Progenitor cell of endocrine pancreas (in vitro differentiated cells): ENCODE measurements around the gene MOSMO. TPM values are rescaled to one million over a fixed set of nuclear protein-coding genes. Genes with fewer than 3 reads are reported as not detected.

Experiments
- DNase-seq: peaks from one replicate; pipeline ENCODE4 v3.0.0; 2021; ENCODE audit warnings: low spot score; ENCODE audit not compliant: unreplicated experiment
- H3K27ac Mint-ChIP-seq: 2 replicates; pipeline ENCODE4 v1.8.0; 2021; ENCODE audit warnings: mild to moderate bottlenecking, moderate library complexity, mixed read lengths
- H3K27me3 Mint-ChIP-seq: 2 replicates; pipeline ENCODE4 v1.8.0; 2021; ENCODE audit warnings: mixed read lengths
- H3K36me3 Mint-ChIP-seq: 2 replicates; pipeline ENCODE4 v1.8.0; 2022; ENCODE audit warnings: mixed read lengths; ENCODE audit not compliant: insufficient read depth
- H3K4me1 Mint-ChIP-seq: 2 replicates; pipeline ENCODE4 v1.8.0; 2021; ENCODE audit warnings: low read depth, mixed read lengths
- H3K4me3 Mint-ChIP-seq: 2 replicates; pipeline ENCODE4 v1.8.0; 2021; ENCODE audit warnings: low read depth, mild to moderate bottlenecking, moderate library complexity, mixed read lengths
- H3K9me3 Mint-ChIP-seq: 2 replicates; pipeline ENCODE4 v1.8.0; 2021; ENCODE audit warnings: low read depth, mixed read lengths
- CTCF ChIP-seq: fragments of 200-600 bp; sonication (generic); IDR thresholded peaks from one replicate; pipeline ENCODE4 v1.5.0; 2021; ENCODE audit warnings: antibody characterized with exemption, mild to moderate bottlenecking; ENCODE audit not compliant: unreplicated experiment
- total RNA-seq: library from RNA; stranded (reverse); gene quantifications from 2 replicates; pipeline ENCODE4 v1.2.1, GENCODE V29; 2021

Gene MOSMO
- total RNA-seq, 1 donor from 2014 or later: 15.7 TPM

GRCh38 chr16:21990381-21990944 is 17.4 kb upstream of the MOSMO start:
- Mint-ChIP-seq H3K4me3 (no peak overlapping the region), H3K36me3 (peaks cover 2% of the 10 kb centered on the region), H3K4me1 (no peaks in the 10 kb centered on the region), H3K27ac (no peak overlapping the region), H3K9me3 (no peaks in the 10 kb centered on the region), H3K27me3 (no peaks in the 10 kb centered on the region)
- TF ChIP-seq CTCF: no peak
- DNase-seq: no peak

GRCh38 chr16:21991621-21992020 is 16.3 kb upstream of the MOSMO start:
- Mint-ChIP-seq H3K4me3 (no peak overlapping the region), H3K27ac (no peak overlapping the region), H3K36me3 (no peaks in the 10 kb centered on the region), H3K9me3 (no peaks in the 10 kb centered on the region), H3K4me1 (no peaks in the 10 kb centered on the region), H3K27me3 (no peaks in the 10 kb centered on the region)
- no peak for TF ChIP-seq CTCF
- no peak for DNase-seq

GRCh38 chr16:21994856-21995465 is 12.9 kb upstream of the MOSMO start:
- Mint-ChIP-seq H3K9me3 (no peaks in the 10 kb centered on the region), H3K27me3 (no peaks in the 10 kb centered on the region), H3K36me3 (no peaks in the 10 kb centered on the region), H3K27ac (no peak overlapping the region), H3K4me1 (no peaks in the 10 kb centered on the region), H3K4me3 (no peak overlapping the region)
- TF ChIP-seq CTCF: no peak
- DNase-seq: no peak

- H3K27me3 Mint-ChIP-seq: peaks cover 2% of the 10 kb centered on the region
- no peaks in the 10 kb centered on the region for H3K36me3 Mint-ChIP-seq
- no peak for TF ChIP-seq CTCF
- H3K4me3 Mint-ChIP-seq: no peak overlapping the region
- DNase-seq: no peak
- no peaks in the 10 kb centered on the region for H3K4me1 Mint-ChIP-seq
- H3K27ac Mint-ChIP-seq: no peak overlapping the region
- H3K9me3 Mint-ChIP-seq: no peaks in the 10 kb centered on the region
These were observed 10.8 kb upstream of the MOSMO start for GRCh38 chr16:21996923-21997696.

GRCh38 chr16:21997697-21998480 is 10.0 kb upstream of the MOSMO start:
- Mint-ChIP-seq H3K4me3 (no peak overlapping the region), H3K27me3 (peaks cover 3% of the 10 kb centered on the region), H3K9me3 (no peaks in the 10 kb centered on the region), H3K4me1 (no peaks in the 10 kb centered on the region), H3K27ac (no peak overlapping the region), H3K36me3 (no peaks in the 10 kb centered on the region)
- TF ChIP-seq CTCF: no peak
- no peak for DNase-seq
